GM18499 (cell line): ENCODE measurements around the gene ARL5A.

Source experiments
- ATAC-seq: cut with Tn5 transposase; IDR thresholded peaks from one replicate; pipeline ENCODE4 v1.9.1; 2021; ENCODE audit warnings: moderate number of reproducible peaks; ENCODE audit not compliant: insufficient read depth, unreplicated experiment

The ARL5A gene

DNA sequence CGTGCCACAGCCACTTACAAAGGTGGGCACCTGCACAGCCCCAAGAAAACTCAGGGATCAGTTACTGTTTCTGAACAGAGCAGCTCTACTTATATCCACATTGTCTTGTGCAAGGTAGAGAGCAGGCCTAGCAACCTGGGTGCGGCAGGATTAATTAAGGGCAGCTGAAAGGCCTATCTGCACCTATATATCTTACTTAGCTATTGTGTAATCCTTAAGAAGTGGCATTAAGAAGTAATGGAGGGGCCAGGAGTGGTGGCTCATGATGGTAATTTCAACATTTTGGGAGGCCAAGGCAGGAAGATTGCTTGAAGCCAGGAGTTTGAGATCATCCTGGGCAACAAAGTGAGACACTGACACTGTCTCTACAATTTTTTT lies 12.8 kb upstream of the ARL5A start:
- no peak for ATAC-seq

DNA sequence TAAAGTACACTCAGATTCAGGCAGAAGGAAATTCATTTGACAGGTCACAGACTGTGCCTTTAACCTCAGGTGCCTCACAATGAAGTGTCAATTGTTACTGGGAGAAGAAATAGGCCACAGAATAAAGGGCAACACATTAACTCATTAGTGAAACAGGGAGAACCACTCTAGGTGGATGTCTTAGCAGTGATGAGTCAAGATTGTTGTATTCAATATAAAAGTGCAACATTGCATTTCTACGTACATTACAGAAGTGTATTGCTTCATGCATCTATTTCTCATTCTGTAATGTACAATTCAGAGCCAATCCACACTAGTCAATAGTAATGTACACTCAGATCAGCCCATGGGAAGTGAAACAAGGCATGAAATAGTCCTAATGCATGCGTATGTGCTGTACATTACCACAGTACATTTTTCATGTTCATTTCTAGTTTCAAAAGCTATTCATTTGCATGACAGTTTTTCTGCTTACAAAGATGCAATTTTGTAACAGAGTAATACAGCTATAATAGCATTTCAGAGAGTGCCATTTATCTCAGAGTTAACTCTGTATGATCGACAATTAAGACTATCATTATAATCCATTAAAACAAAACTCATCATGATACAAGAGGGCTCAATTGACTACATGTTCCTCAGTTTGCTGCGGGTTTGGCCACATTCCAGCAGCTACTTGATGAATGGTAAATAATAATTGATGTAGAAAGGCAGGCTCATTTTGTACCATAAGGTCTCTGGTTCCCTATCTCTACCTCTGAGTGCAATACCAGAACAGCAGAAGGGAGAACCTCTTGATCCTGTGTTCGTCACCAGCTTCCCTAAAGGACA lies 12.2 kb upstream of the ARL5A start:
- peak; percentile 98 for ATAC-seq

- no peak for ATAC-seq
Measured at GRCh38 chr2:151837926-151838325, 9.7 kb upstream of the ARL5A start.

DNA sequence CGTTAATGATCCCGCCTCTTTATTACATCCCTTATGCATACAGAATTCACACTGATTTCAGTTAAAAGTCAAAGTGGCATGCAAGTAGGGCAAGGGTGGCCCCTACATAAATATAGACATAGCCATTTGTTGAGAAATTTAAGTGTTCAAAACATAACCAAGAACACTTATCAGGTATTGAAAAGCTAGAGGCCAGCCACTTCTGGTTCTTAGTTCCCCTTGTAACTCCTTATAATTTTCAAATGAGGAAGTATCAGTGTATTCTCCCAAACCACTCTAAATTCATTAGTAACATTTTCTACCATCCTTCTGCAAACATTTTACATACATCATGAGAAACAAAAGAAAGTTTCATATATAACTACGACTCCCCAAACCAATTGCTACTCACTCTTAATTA lies 5.8 kb upstream of the ARL5A start:
- peak; percentile 73 for ATAC-seq

- ATAC-seq, result no peak
Measured at GRCh38 chr2:151830961-151831360, 2.7 kb upstream of the ARL5A start.

- no peak for ATAC-seq
Measured at GRCh38 chr2:151828890-151829324, 686 bp upstream of the ARL5A start.

GRCh38 chr2:151827564-151828142 lies 568 bp downstream of the ARL5A start:
- peak; percentile 3 for ATAC-seq

DNA sequence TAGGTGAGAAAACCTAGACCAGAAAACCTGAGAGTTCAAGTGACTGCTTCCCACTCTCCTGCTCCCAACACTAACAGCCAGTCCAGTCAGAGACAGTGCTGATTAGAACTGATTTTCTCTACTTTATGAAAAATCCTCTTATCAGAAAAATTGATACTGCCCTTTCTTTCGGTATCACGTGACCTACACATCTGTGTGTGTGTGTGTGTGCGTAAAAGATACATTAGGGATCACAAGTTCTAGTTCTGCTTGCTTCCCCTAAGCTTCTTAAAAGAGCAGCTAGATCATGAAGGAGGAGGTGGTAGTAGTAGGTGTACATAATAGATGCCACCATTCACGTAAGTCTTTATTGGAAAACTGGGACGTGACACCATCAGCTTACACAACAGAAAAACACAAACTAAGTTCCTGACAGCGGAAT lies 1.5 kb downstream of the ARL5A start:
- no peak for ATAC-seq

- no peak for ATAC-seq
Measured at GRCh38 chr2:151824886-151825285, 3.3 kb downstream of the ARL5A start.

DNA sequence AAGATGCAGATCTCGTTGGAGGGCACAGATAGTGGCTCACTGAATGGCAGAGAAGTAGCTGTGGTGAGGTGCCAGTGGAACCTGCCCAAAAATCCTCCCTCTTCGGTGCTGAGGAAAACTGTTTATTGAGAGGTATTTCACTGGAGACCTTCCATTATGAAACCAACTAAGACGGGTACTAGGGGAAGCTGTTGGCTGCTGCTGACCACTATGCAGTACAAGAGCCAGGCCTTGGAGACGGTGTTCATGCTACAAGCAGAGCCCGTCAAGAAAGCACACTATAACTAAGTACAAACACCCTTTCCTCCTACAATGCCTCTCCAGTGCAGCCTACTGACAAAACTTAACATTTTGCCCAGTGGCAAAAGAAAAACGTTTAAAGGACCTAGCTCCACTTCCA lies 4.6 kb downstream of the ARL5A start:
- no peak for ATAC-seq

DNA sequence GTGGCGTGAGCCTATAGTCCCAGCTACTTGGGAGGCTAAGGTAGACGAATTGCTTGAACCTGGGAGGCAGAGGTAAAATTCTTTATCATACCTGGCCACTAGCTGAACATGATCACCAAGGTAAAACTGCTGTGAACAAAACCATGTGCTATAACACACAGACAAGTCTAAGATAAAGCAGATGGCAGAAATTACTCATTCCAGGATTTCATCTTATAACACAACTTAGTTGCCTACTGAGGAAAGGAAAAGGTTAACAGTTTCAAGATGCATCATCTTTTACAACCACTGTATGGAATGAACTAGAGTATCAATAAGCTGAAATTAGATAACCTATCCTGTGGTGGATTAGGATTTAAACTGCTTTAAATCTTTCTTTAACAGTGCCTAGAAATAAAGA lies 8.3 kb downstream of the ARL5A start:
- no peak for ATAC-seq

DNA sequence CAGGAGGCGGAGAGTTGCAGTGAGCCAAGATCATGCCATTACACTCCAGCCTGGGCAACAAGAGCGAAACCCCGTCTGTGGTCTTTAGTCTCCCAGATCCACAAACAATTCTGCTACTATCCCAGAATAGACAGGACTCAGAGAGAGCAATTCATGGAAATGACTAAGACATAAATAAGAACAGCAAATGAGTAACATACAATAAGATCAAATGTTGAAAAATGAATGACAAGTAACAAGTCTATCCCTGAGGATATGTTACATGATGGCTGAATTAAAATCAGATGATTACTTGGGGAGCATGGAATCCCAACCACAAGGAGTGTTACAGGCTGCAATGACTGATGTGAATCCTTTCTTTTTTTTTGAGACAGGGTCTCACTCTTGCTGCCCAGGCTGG lies 10.3 kb downstream of the ARL5A start:
- no peak for ATAC-seq

DNA sequence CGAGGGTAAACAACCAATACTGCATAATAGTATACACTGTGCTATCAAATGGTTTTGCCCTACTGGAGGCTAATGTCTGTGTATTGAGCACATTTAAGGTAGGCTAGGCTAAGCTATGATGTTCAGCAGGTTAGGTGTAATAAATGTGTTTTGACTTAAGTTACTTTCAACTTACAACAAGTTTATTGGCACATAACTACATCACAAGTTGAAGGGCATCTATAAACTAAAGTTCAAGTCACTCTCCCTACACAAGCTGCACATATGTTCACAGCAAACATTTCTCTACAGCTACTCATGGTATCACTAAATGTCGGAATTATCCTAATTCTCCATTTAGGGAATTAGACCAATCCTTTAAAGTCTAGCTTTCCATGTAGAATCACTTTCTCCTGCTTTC lies 11.4 kb downstream of the ARL5A start:
- ATAC-seq, result no peak

- no peak for ATAC-seq
Measured at GRCh38 chr2:151815821-151816489, 12.3 kb downstream of the ARL5A start.

DNA sequence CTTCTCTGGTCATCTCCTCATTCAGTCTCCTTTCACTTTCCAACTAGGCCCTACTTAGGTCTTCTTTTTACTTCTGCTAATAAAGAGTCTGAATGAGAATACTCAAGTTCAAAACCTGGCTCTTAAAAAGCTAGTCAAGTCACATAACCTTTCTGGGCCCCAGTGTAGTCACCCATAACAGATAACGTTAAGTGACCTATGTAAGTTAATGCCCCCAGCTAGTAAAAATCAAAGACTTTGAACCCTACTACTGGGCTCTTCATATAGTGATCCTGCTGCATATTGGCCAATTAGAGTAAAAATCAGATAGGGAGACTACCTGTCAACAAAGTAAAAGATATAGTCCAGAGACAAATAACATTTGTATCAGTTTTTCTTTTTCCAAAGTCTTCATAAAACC lies 17.7 kb downstream of the ARL5A start:
- no peak for ATAC-seq

GRCh38 chr2:151809073-151809383 lies 19.2 kb downstream of the ARL5A start:
- ATAC-seq, result no peak

- no peak for ATAC-seq
Measured at GRCh38 chr2:151808258-151809072, 19.8 kb downstream of the ARL5A start.

GRCh38 chr2:151805961-151806360 lies 22.3 kb downstream of the ARL5A start:
- ATAC-seq, result no peak

DNA sequence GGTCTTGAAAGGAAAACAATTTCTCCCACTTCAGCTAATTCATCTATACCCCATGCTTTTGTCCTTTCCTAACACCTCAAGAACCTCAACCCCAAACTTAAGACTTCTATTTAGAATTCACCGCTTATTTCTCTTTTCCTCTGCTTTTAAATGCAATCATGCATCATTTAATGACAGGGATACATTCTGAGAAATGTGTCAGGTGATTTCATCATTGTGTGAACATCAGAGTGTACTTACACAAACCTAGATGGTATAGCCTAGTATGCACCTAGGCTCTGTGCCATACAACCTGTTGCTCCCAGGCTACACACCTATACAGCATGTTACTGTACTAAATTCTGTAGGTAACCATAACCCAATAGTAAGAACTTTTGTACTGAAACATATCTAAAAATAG lies 22.9 kb downstream of the ARL5A start:
- no peak for ATAC-seq

- ATAC-seq, result no peak
Measured at GRCh38 chr2:151803811-151804210, 24.4 kb downstream of the ARL5A start.

- ATAC-seq, result no peak
Measured at GRCh38 chr2:151802315-151802714, 25.9 kb downstream of the ARL5A start.
